ENCODE data around the gene TMEM30B. TPM values are rescaled to one million over a fixed set of nuclear protein-coding genes. Genes with fewer than 3 reads are reported as not detected.

The TMEM30B gene
- total and polyA plus RNA-seq, 2 of the 4 experiments (the other 2 are of a cell fraction): 0.03 TPM; not detected in 1

DNA sequence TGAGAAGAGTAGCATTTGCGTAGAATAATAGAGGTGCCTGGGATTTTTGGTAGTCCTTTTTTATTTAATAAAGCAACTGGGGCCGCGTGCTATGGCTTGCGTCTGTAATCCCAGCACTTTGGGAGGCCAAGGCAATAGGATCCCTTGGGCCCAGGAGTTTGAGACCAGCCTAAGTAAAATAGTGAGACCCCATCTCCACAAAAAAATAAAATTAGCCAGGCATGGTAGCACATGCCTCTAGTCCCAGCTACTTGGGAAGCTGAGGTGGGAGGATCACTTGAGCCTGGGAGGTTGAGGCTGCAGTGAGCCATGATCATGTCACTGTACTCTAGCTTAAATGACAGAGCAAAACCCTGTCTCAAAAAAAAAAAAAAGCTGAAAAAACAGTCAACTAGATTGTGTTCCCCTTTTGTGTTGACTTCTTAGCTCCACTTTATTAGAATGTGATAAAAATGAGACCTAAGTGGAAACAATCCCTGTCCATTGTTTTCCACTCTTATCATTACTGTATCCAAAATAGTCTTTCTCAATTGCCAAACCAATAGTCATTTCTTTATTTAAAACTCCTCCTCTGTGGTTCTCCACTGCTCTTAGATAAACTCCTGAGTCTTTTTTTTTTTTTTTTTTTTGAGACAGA lies 47.6 kb upstream of the TMEM30B start:
- in situ Hi-C loops (cut with MboI; ENCODE audit: low sequenced_read_pairs): no loop called here
- no peak for ATAC-seq (ENCODE audit: low read depth)

More for the DNA sequence above, 47.6 kb upstream of the TMEM30B start:
- H2BK15ac ChIP-seq (ENCODE audit: low read depth, low read length): no peak overlapping the region
- no peak overlapping the region for H3K56ac ChIP-seq (ENCODE audit: extremely low read depth, insufficient read depth, low read length)
- H3K4me3 ChIP-seq (ENCODE audit: insufficient read depth, low read depth, low read length): no peak overlapping the region
- no peak overlapping the region for H4K5ac ChIP-seq (ENCODE audit: low read depth, low read length)
- no peak overlapping the region for H3K14ac ChIP-seq (replicated peaks; ENCODE audit: low read depth, low read length)
- no peak overlapping the region for H2AK5ac ChIP-seq (ENCODE audit: low read depth, low read length)
- H2AFZ ChIP-seq (replicated peaks; ENCODE audit: low read length, poor library complexity): no peak overlapping the region
- 83 to 100% methylated on average over 1 of the region's 4 CpGs for WGBS, 2 experiments (ENCODE audit: extremely low coverage in 2 of 2, insufficient read length in 1 of 2)
- H3K23ac ChIP-seq (ENCODE audit: low read depth, low read length): no peak overlapping the region
- no peak overlapping the region for H3K4ac ChIP-seq (ENCODE audit: low read depth, low read length)
- intact Hi-C loops (cut with micrococcal nuclease) (no loop called here), dilution Hi-C loops (cut with HindIII; ENCODE audit: low sequenced_read_pairs, unreplicated experiment) (no loop called here)
- H3K36me3 ChIP-seq (ENCODE audit: control insufficient read depth, insufficient read depth, low read length): no peaks in the 10 kb centered on the region
- no peaks in the 10 kb centered on the region for H3K79me1 ChIP-seq (ENCODE audit: low read depth in 1 of 2, low read length in 2 of 2)
- H3K4me2 ChIP-seq (ENCODE audit: low read depth, low read length): no peak overlapping the region
- no peaks in the 10 kb centered on the region for H3K9me1 ChIP-seq (ENCODE audit: insufficient read depth, low read length)
- H4K91ac ChIP-seq (ENCODE audit: insufficient read depth, low read depth, low read length): no peak overlapping the region
- H3K4me1 ChIP-seq (ENCODE audit: control insufficient read depth, insufficient read depth, low read length): no peaks in the 10 kb centered on the region
- no peak overlapping the region for H3K18ac ChIP-seq (ENCODE audit: low read depth, low read length)
- no peaks in the 10 kb centered on the region for H4K20me1 ChIP-seq (ENCODE audit: insufficient read depth, low read length)
- H3K27ac ChIP-seq (ENCODE audit: insufficient read depth, low read length): no peak overlapping the region
- H3K9ac ChIP-seq (ENCODE audit: low read depth, low read length): no peak overlapping the region
- H3K27me3 ChIP-seq (ENCODE audit: control insufficient read depth, insufficient read depth, low read length): peaks cover 23% of the 10 kb centered on the region
- no peak overlapping the region for H2BK5ac ChIP-seq (ENCODE audit: low read depth, low read length, poor library complexity, severe bottlenecking)
- ChIA-PET CTCF (no interaction called here), POLR2A (ENCODE audit: unreplicated experiment) (no interaction called here)
- no peaks in the 10 kb centered on the region for H3K9me3 ChIP-seq (ENCODE audit: control insufficient read depth, insufficient read depth, low read length)
- H2AK9ac ChIP-seq (replicated peaks; ENCODE audit: low read depth, low read length, poor library complexity): no peak overlapping the region
- no peak overlapping the region for H2BK120ac ChIP-seq (ENCODE audit: low read depth, low read length)
- H4K8ac ChIP-seq (ENCODE audit: low read depth in 2 of 2, low read length in 2 of 2): no peak overlapping the region
- no peak for DNase-seq
- TF ChIP-seq FOS (IDR thresholded peaks at IDR 0.05; ENCODE audit: low read depth, low read length) (no peak), NFE2L2 (IDR thresholded peaks at IDR 0.05; ENCODE audit: low read depth, low read length) (no peak), BHLHE40 (IDR thresholded peaks at IDR 0.05; ENCODE audit: low read depth, low read length) (no peak), RAD21 (IDR thresholded peaks at IDR 0.05; ENCODE audit: low read length) (no peak), CEBPB (IDR thresholded peaks at IDR 0.05; ENCODE audit: low read depth, low read length) (no peak), MXI1 (IDR thresholded peaks at IDR 0.05; ENCODE audit: borderline replicate concordance, low read depth, low read length) (no peak), RCOR1 (IDR thresholded peaks at IDR 0.05; ENCODE audit: insufficient replicate concordance, low read length) (no peak), RFX5 (IDR thresholded peaks at IDR 0.05; ENCODE audit: low read depth, low read length) (no peak), MAFK (IDR thresholded peaks at IDR 0.05; ENCODE audit: low read depth, low read length) (no peak), POLR2A (IDR thresholded peaks at IDR 0.05; ENCODE audit: low read depth, low read length) (no peak), SMC3 (IDR thresholded peaks at IDR 0.05; ENCODE audit: low read depth, low read length) (no peak), CHD1 (IDR thresholded peaks at IDR 0.05; ENCODE audit: low read depth, low read length) (no peak), MAZ (IDR thresholded peaks at IDR 0.05; ENCODE audit: borderline replicate concordance, low read depth, low read length) (no peak)
- TF ChIP-seq, protein P1, sequence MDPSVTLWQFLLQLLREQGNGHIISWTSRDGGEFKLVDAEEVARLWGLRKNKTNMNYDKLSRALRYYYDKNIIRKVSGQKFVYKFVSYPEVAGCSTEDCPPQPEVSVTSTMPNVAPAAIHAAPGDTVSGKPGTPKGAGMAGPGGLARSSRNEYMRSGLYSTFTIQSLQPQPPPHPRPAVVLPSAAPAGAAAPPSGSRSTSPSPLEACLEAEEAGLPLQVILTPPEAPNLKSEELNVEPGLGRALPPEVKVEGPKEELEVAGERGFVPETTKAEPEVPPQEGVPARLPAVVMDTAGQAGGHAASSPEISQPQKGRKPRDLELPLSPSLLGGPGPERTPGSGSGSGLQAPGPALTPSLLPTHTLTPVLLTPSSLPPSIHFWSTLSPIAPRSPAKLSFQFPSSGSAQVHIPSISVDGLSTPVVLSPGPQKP (IDR thresholded peaks at IDR 0.05; ENCODE audit: borderline replicate concordance, low read depth, low read length): no peak
- TF ChIP-seq, protein P2, sequence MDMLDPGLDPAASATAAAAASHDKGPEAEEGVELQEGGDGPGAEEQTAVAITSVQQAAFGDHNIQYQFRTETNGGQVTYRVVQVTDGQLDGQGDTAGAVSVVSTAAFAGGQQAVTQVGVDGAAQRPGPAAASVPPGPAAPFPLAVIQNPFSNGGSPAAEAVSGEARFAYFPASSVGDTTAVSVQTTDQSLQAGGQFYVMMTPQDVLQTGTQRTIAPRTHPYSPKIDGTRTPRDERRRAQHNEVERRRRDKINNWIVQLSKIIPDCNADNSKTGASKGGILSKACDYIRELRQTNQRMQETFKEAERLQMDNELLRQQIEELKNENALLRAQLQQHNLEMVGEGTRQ (IDR thresholded peaks at IDR 0.05; ENCODE audit: low read depth, low read length): no peak
- TF ChIP-seq, protein P3, sequence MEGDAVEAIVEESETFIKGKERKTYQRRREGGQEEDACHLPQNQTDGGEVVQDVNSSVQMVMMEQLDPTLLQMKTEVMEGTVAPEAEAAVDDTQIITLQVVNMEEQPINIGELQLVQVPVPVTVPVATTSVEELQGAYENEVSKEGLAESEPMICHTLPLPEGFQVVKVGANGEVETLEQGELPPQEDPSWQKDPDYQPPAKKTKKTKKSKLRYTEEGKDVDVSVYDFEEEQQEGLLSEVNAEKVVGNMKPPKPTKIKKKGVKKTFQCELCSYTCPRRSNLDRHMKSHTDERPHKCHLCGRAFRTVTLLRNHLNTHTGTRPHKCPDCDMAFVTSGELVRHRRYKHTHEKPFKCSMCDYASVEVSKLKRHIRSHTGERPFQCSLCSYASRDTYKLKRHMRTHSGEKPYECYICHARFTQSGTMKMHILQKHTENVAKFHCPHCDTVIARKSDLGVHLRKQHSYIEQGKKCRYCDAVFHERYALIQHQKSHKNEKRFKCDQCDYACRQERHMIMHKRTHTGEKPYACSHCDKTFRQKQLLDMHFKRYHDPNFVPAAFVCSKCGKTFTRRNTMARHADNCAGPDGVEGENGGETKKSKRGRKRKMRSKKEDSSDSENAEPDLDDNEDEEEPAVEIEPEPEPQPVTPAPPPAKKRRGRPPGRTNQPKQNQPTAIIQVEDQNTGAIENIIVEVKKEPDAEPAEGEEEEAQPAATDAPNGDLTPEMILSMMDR (conservative IDR thresholded peaks at IDR 0.05; ENCODE audit: low read depth, low read length): no peak
- BruUV-seq (replicated peaks): no TSS peak
- no peak overlapping the region for H2BK20ac ChIP-seq (ENCODE audit: low read depth, low read length)

Data from IMR-90 (cell line).